Smooth muscle cell (in vitro differentiated cells): ENCODE results near the gene PTN. TPM values are rescaled to one million over a fixed set of nuclear protein-coding genes. Genes with fewer than 3 reads are reported as not detected.
"Not testable (repeated sequence)": the region's sequence is repeated elsewhere in the genome, so short reads cannot be mapped to it uniquely, and the experiment has no call there.

Experiments used
- DNase-seq: peaks from one replicate; lab custom pipeline; 2025; ENCODE audit not compliant: unreplicated experiment; lab: John Stamatoyannopoulos, UW
- H2AFZ ChIP-seq: fragments of 200-600 bp; sonication (generic); 2 replicates; pipeline ENCODE4 v1.6.0; 2016; ENCODE audit warnings: antibody characterized with exemption, low read depth, mild to moderate bottlenecking
- H3F3A ChIP-seq: fragments of 200-600 bp; sonication (generic); 2 replicates; pipeline ENCODE4 v1.6.0; 2017; ENCODE audit warnings: antibody characterized with exemption, low read depth
- H3K27ac ChIP-seq: fragments of 200-600 bp; sonication (generic); 2 replicates; pipeline ENCODE4 v1.5.1; 2016; ENCODE audit warnings: low read depth, mild to moderate bottlenecking
- H3K27me3 ChIP-seq: fragments of 200-600 bp; sonication (generic); 2 replicates; pipeline ENCODE4 v1.6.1; 2016; ENCODE audit warnings: low read depth, mild to moderate bottlenecking
- H3K36me3 ChIP-seq: fragments of 200-600 bp; sonication (generic); 2 replicates; pipeline ENCODE4 v1.5.1; 2016; ENCODE audit warnings: low read depth
- H3K4me1 ChIP-seq: fragments of 200-600 bp; sonication (generic); 2 replicates; pipeline ENCODE4 v1.5.1; 2016; ENCODE audit warnings: low read depth
- H3K4me2 ChIP-seq: fragments of 200-600 bp; sonication (generic); 2 replicates; pipeline ENCODE4 v1.6.0; 2016; ENCODE audit warnings: mild to moderate bottlenecking
- H3K4me3 ChIP-seq: fragments of 200-600 bp; sonication (generic); 2 replicates; pipeline ENCODE4 v1.5.1; 2016; ENCODE audit warnings: mild to moderate bottlenecking
- H3K79me2 ChIP-seq: fragments of 200-600 bp; sonication (generic); 2 replicates; pipeline ENCODE4 v1.6.0; 2016; ENCODE audit warnings: low read depth, mild to moderate bottlenecking
- H3K9ac ChIP-seq: fragments of 200-600 bp; sonication (generic); 2 replicates; pipeline ENCODE4 v1.6.0; 2016; ENCODE audit warnings: low read depth
- H3K9me3 ChIP-seq: fragments of 200-600 bp; sonication (generic); replicated peaks from 2 replicates; pipeline ENCODE4 v1.5.1; 2016; ENCODE audit warnings: low read depth
- H4K20me1 ChIP-seq: fragments of 200-600 bp; sonication (generic); 2 replicates; pipeline ENCODE4 v1.6.0; 2016; ENCODE audit warnings: low read depth
- WGBS: methylation state at CpG from one replicate; pipeline ENCODE4 v1.1.7; 2016; ENCODE audit warnings: low lambda C conversion rate; 5-methylcytosine and 5-hydroxymethylcytosine counted together
- polyA plus RNA-seq: library from polyadenylated mRNA; unstranded; fragments of >200 nt; fragmentation: Nextera tagmentation; extraction: Ambion mirVana; gene quantifications from 2 replicates; pipeline ENCODE4 v1.2.1, GENCODE V29; 2016
- total RNA-seq: library from RNA; depleted of rRNA; stranded (reverse); fragments of >200 nt; gene quantifications from 2 replicates; pipeline ENCODE4 v1.2.3, GENCODE V29; 2014
- TF ChIP-seq, protein P1 (sequence below): fragments of 200-600 bp; sonication (generic); IDR thresholded peaks from 2 replicates; pipeline ENCODE4 v1.5.1; 2017; ENCODE audit warnings: borderline replicate concordance, mild to moderate bottlenecking, antibody characterized with exemption; ENCODE audit not compliant: insufficient read depth, poor library complexity, severe bottlenecking

PTN gene
- total and polyA plus RNA-seq, 2 experiments from 2014 or later: 8.9 to 15.1 TPM

DNA sequence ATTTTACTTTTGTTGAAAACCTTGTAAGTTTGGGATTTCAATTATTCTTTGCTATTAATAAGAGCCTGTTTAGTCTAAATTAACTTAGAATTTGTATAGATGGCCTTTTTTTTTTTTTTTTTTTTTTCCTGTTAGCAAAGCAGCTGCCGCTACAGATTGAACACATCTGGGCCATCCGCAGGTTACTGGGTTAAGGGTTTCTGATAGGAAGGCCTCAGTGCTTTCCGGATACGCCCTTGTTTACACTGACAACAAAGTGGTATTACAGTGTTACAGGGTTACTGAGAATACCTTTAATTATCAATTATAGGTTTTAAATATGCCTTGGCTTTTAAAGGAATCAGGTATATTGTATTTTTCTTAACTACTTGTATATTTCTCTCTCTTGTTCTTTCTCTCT is 76.8 kb downstream of the PTN start:
- Histone ChIP-seq H2AFZ (peak overlapping the region; percentile 43), H3F3A (no peaks in the 10 kb centered on the region), H3K36me3 (no peaks in the 10 kb centered on the region), H3K27ac (no peak overlapping the region), H3K27me3 (no peaks in the 10 kb centered on the region), H3K9ac (no peak overlapping the region), H4K20me1 (no peaks in the 10 kb centered on the region), H3K4me1 (no peaks in the 10 kb centered on the region), H3K9me3 (no peaks in the 10 kb centered on the region), H3K4me3 (peak overlapping the region; percentile 16), H3K79me2 (no peaks in the 10 kb centered on the region), H3K4me2 (peak overlapping the region; percentile 26)
- 86% methylated on average over 4 of the region's 4 CpGs for WGBS
- TF ChIP-seq, protein P1, sequence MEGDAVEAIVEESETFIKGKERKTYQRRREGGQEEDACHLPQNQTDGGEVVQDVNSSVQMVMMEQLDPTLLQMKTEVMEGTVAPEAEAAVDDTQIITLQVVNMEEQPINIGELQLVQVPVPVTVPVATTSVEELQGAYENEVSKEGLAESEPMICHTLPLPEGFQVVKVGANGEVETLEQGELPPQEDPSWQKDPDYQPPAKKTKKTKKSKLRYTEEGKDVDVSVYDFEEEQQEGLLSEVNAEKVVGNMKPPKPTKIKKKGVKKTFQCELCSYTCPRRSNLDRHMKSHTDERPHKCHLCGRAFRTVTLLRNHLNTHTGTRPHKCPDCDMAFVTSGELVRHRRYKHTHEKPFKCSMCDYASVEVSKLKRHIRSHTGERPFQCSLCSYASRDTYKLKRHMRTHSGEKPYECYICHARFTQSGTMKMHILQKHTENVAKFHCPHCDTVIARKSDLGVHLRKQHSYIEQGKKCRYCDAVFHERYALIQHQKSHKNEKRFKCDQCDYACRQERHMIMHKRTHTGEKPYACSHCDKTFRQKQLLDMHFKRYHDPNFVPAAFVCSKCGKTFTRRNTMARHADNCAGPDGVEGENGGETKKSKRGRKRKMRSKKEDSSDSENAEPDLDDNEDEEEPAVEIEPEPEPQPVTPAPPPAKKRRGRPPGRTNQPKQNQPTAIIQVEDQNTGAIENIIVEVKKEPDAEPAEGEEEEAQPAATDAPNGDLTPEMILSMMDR: no peak
- no peak for DNase-seq

DNA sequence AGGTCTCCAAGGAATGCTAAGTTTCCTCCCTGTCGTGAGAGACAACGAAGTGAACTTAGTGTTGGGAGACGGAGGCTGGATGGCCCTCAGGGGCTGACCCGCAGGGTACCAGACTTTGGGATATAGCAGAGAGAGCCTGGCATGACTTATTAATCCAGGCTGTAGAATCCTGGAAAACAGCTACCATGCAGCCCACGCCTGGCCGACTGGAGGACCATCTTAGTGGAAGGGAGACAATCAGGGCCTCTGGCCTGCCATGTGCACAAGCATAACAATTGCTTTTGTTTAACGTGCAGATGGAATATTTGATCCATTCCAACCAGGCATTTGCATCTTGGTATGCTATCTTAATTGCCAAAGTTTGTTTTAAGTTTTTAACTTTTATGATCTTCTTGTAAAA is 78.1 kb downstream of the PTN start:
- not testable (repeated sequence) for H3K9ac ChIP-seq, H3K27me3 ChIP-seq, H3F3A ChIP-seq, H3K79me2 ChIP-seq, H3K4me1 ChIP-seq, H3K4me3 ChIP-seq, H2AFZ ChIP-seq, H3K27ac ChIP-seq, H4K20me1 ChIP-seq, H3K9me3 ChIP-seq, H3K4me2 ChIP-seq, DNase-seq, H3K36me3 ChIP-seq
- 73% methylated on average over 7 of the region's 7 CpGs for WGBS

DNA sequence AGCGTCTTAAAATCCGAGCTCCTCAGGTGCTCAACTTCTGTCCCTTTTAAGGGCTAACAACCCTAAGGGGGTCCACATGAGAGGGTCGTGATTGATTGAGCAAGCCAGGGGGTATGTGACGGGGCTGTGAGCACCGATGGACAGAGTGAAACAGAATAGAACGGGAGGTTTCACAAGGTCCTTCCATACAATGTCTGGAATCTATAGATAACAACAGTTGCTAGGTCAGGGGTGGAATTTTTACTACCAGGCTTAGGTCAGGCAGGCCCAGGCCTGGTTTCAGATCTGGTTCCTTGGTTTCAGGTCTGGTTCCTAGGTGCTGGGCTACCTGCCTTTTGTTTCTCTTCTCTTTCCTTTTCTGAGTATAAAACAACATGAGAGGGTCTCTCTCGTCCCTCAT is 80.9 kb downstream of the PTN start:
- no peaks in the 10 kb centered on the region for H4K20me1 ChIP-seq
- WGBS: 75% methylated on average over 7 of the region's 7 CpGs

DNA sequence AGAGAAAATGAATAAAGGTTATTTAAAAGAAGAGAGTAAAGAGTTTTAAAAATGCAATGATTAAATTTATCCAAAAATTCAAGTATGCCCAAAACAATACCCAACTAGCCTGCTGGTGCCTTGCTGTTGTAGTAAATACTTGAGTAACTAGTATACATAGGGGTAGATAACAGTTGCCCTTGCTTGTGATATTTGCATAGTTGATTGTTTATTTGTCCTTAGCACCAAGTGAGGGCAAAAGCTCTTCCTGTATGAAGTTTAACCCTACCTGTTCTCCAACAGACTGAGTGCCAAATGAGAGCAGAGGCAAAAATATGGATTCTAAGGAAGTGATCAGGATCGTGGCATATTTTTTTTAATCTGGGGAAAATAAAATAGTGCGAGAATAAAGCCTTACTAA is 85.0 kb downstream of the PTN start:
- no peaks in the 10 kb centered on the region for H3K79me2 ChIP-seq
- H3K4me3 ChIP-seq: no peak overlapping the region
- no peaks in the 10 kb centered on the region for H3F3A ChIP-seq
- H3K27me3 ChIP-seq: no peaks in the 10 kb centered on the region
- TF ChIP-seq, protein P1: no peak
- H3K4me1 ChIP-seq: no peaks in the 10 kb centered on the region
- no peak overlapping the region for H3K9ac ChIP-seq
- no peaks in the 10 kb centered on the region for H3K36me3 ChIP-seq
- no peak for DNase-seq
- no peak overlapping the region for H3K27ac ChIP-seq
- 94% methylated on average over 2 of the region's 2 CpGs for whole genome bisulfite sequencing
- no peak overlapping the region for H2AFZ ChIP-seq
- H3K9me3 ChIP-seq: no peaks in the 10 kb centered on the region
- H4K20me1 ChIP-seq: no peaks in the 10 kb centered on the region
- H3K4me2 ChIP-seq: no peak overlapping the region

More for the DNA sequence above, 80.9 kb downstream of the PTN start:
- DNase-seq: no peak
- H3K36me3 ChIP-seq: no peaks in the 10 kb centered on the region
- no peaks in the 10 kb centered on the region for H3K9me3 ChIP-seq
- no peaks in the 10 kb centered on the region for H3F3A ChIP-seq
- H3K4me1 ChIP-seq: no peaks in the 10 kb centered on the region
- TF ChIP-seq, protein P1: no peak
- no peak overlapping the region for H3K27ac ChIP-seq
- H3K79me2 ChIP-seq: no peaks in the 10 kb centered on the region
- H3K4me2 ChIP-seq: no peak overlapping the region
- no peak overlapping the region for H2AFZ ChIP-seq
- H3K4me3 ChIP-seq: no peak overlapping the region
- no peak overlapping the region for H3K9ac ChIP-seq
- no peaks in the 10 kb centered on the region for H3K27me3 ChIP-seq
